PC-9 (cell line): Measurements from ENCODE around the gene SLC10A7.

Source experiments
- EZH2 ChIP-seq: fragments of 200-600 bp; sonication (generic); IDR thresholded peaks from 2 replicates; pipeline ENCODE4 v1.8.0; 2017; ENCODE audit warnings: antibody characterized with exemption, low read depth
- TF ChIP-seq, protein P1 (sequence below): fragments of 200-600 bp; sonication (generic); conservative IDR thresholded peaks from 2 replicates; pipeline ENCODE4 v1.6.1; 2017; ENCODE audit warnings: mixed run types, antibody characterized with exemption, mild to moderate bottlenecking, moderate library complexity

DNA sequence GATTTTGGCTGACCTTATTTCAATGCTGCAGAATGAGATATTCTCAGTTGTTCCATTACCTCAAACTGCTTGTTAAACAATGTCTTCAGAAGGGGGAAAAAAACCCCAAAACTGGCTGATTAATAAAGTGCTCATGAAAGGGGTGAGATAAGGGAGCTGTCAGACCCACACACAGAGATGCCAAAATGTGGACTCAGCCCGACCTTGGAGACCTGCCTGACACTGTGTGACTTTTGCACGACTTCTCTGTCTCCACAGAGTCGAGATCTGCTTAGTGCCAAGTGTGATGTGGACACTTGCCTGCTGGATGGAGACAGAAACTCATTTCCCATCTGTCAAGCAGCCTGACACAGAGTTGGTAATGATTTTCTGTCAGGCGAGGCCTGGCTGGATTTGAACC is 275.9 kb downstream of the SLC10A7 start:
- TF ChIP-seq, protein P1, sequence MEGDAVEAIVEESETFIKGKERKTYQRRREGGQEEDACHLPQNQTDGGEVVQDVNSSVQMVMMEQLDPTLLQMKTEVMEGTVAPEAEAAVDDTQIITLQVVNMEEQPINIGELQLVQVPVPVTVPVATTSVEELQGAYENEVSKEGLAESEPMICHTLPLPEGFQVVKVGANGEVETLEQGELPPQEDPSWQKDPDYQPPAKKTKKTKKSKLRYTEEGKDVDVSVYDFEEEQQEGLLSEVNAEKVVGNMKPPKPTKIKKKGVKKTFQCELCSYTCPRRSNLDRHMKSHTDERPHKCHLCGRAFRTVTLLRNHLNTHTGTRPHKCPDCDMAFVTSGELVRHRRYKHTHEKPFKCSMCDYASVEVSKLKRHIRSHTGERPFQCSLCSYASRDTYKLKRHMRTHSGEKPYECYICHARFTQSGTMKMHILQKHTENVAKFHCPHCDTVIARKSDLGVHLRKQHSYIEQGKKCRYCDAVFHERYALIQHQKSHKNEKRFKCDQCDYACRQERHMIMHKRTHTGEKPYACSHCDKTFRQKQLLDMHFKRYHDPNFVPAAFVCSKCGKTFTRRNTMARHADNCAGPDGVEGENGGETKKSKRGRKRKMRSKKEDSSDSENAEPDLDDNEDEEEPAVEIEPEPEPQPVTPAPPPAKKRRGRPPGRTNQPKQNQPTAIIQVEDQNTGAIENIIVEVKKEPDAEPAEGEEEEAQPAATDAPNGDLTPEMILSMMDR, result no peak
- TF ChIP-seq EZH2, result no peak
